Umbilical cord (tissue), 2 donors: ENCODE data around the gene PLP2. TPM values are rescaled to one million over a fixed set of nuclear protein-coding genes. Genes with fewer than 3 reads are reported as not detected.
A peak's percentile ranks its signal among the peaks of the same experiment; 100 is the strongest.
"Not testable (repeated sequence)": the region's sequence is repeated elsewhere in the genome, so short reads cannot be mapped to it uniquely, and the experiment has no call there.

Experiments
- DNase-seq: peaks from one replicate; pipeline ENCODE4 v3.0.0-alpha.2; 2015; ENCODE audit warnings: low spot score
- total RNA-seq: library from RNA; depleted of rRNA; stranded (reverse); fragments of >200 nt; gene quantifications from one replicate; pipeline ENCODE4 v1.2.3, GENCODE V29; 2014; ENCODE audit warnings: low replicate concordance; ENCODE audit not compliant: insufficient read depth

Gene PLP2
- total RNA-seq, 1 donor from 2014 or later = 28.9 TPM

GRCh38 chrX:49163555-49164419, 7.9 kb upstream of the PLP2 start:
- DNase-seq = peak; percentile 84

- DNase-seq = no peak
Observed at GRCh38 chrX:49164589-49165360, 6.9 kb upstream of the PLP2 start.

GRCh38 chrX:49165901-49166881, 5.5 kb upstream of the PLP2 start:
- DNase-seq = peak; percentile 87

GRCh38 chrX:49166914-49167739, 4.6 kb upstream of the PLP2 start:
- DNase-seq = peak; percentile 77

GRCh38 chrX:49167740-49168108, 4.0 kb upstream of the PLP2 start:
- DNase-seq = no peak

GRCh38 chrX:49172280-49172780, 632 bp downstream of the PLP2 start:
- peak; percentile 61 for DNase-seq

- not testable (repeated sequence) for DNase-seq
Observed at GRCh38 chrX:49173544-49173943, 1.8 kb downstream of the PLP2 start.

- no peak for DNase-seq
Observed at GRCh38 chrX:49174723-49175122, 3.0 kb downstream of the PLP2 start.

GRCh38 chrX:49175435-49176274, 4.0 kb downstream of the PLP2 start:
- no peak for DNase-seq

GRCh38 chrX:49176421-49177326, 5.0 kb downstream of the PLP2 start:
- no peak for DNase-seq

GRCh38 chrX:49177338-49177833, 5.7 kb downstream of the PLP2 start:
- DNase-seq = no peak

- no peak for DNase-seq
Observed at GRCh38 chrX:49177873-49178480, 6.3 kb downstream of the PLP2 start.

GRCh38 chrX:49178537-49178936, 6.8 kb downstream of the PLP2 start:
- DNase-seq = no peak

- no peak for DNase-seq
Observed at GRCh38 chrX:49179358-49179757, 7.7 kb downstream of the PLP2 start.

- DNase-seq = no peak
Observed at GRCh38 chrX:49183701-49184281, 12.1 kb downstream of the PLP2 start.

GRCh38 chrX:49184294-49185281, 12.9 kb downstream of the PLP2 start:
- peak; percentile 92 for DNase-seq
